M059J (cell line): ENCODE results near the gene PSME3. TPM values are rescaled to one million over a fixed set of nuclear protein-coding genes. Genes with fewer than 3 reads are reported as not detected.
"Not testable (repeated sequence)": the region's sequence is repeated elsewhere in the genome, so short reads cannot be mapped to it uniquely, and the experiment has no call there.

ENCODE experiments used
- DNase-seq: peaks from one replicate; pipeline ENCODE4 v3.0.0-alpha.2; 2012; ENCODE audit warnings: low read depth
- total RNA-seq: library from RNA; depleted of rRNA; stranded (reverse); fragments of >200 nt; shearing (Covaris generic); gene quantifications from 2 replicates; pipeline ENCODE4 v1.2.3, GENCODE V29; 2014

PSME3 gene
- total RNA-seq, 1 experiment from 2014 or later, result 139 TPM

GRCh38 chr17:42850954-42851353, 17.8 kb downstream of the PSME3 start, which contains the start of gene AOC3:
Gene AOC3, plus strand, starts transcription at chr17:42851199. Its CDS starts 145 bp downstream, at chr17:42851344.
- DNase-seq, result no peak

DNA sequence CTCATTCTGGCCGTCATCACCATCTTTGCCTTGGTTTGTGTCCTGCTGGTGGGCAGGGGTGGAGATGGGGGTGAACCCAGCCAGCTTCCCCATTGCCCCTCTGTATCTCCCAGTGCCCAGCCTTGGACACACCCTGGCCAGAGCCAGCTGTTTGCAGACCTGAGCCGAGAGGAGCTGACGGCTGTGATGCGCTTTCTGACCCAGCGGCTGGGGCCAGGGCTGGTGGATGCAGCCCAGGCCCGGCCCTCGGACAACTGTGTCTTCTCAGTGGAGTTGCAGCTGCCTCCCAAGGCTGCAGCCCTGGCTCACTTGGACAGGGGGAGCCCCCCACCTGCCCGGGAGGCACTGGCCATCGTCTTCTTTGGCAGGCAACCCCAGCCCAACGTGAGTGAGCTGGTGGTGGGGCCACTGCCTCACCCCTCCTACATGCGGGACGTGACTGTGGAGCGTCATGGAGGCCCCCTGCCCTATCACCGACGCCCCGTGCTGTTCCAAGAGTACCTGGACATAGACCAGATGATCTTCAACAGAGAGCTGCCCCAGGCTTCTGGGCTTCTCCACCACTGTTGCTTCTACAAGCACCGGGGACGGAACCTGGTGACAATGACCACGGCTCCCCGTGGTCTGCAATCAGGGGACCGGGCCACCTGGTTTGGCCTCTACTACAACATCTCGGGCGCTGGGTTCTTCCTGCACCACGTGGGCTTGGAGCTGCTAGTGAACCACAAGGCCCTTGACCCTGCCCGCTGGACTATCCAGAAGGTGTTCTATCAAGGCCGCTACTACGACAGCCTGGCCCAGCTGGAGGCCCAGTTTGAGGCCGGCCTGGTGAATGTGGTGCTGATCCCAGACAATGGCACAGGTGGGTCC, 18.4 kb downstream of the PSME3 start:
- not testable (repeated sequence) for DNase-seq

- DNase-seq, result no peak
These were observed 19.2 kb downstream of the PSME3 start for GRCh38 chr17:42852351-42852750.

- DNase-seq, result no peak
These were observed 19.8 kb downstream of the PSME3 start for GRCh38 chr17:42853004-42853403.

- DNase-seq, result no peak
These were observed 20.4 kb downstream of the PSME3 start for GRCh38 chr17:42853597-42853967.

DNA sequence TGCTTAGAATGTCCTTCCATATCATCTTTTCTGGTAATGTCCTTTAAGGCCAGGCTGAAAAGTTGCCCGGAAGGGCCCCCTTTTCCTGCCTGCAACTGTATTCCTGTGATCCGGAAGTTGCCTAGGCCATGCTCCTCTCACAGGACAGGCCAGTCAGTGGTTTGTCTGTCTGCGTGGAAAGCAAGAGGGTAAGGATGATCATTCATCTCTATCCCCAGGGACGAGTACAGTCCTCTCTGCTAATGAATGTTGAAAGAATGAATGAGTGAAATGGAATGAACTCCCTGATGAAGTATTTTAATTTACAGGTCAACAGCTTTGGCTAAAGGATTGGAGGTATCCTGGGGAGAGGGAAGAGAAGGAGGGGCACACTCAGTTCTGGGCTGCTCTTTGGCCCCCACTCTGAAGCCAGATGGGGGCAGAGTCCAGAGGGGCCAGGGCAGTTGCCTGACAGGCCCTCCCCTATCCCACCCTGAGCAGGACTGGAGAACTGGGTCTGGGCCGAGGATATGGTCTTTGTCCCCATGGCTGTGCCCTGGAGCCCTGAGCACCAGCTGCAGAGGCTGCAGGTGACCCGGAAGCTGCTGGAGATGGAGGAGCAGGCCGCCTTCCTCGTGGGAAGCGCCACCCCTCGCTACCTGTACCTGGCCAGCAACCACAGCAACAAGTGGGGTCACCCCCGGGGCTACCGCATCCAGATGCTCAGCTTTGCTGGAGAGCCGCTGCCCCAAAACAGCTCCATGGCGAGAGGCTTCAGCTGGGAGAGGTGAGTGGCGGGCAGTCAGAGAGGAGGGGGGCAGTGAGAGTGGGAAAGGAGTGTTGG, 21.0 kb downstream of the PSME3 start:
- DNase-seq, result no peak

DNA sequence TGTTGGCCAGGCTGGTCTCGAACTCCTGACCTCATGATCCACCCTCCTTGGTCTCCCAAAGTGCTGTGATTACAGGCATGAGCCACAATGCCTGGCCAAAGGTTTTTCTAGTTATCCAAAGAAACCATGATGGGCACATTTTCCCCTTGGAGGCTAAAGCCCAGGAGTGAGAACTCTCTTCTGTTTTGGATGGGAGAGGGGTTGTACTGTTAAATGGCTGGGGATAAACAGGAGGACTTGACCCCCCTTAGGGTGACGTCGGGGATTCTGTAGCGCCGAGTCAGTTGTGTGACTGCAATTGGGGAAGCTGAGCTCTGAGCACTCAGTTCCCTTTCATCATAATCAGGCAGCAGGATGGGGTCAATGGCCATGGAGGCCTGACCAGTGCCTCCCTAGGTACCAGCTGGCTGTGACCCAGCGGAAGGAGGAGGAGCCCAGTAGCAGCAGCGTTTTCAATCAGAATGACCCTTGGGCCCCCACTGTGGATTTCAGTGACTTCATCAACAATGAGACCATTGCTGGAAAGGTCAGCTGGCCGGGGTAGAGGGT, 21.9 kb downstream of the PSME3 start:
- DNase-seq, result no peak

DNA sequence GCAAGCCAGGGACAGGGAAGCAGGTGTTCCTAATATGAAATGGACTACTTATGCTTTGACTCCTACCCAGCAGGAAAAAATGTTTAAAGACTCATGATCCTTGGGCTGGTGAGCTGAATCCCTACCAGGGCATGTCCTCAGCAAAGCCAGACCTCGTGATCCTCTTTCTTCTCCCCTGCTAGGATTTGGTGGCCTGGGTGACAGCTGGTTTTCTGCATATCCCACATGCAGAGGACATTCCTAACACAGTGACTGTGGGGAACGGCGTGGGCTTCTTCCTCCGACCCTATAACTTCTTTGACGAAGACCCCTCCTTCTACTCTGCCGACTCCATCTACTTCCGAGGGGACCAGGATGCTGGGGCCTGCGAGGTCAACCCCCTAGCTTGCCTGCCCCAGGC, 22.9 kb downstream of the PSME3 start:
- DNase-seq, result not testable (repeated sequence)

DNA sequence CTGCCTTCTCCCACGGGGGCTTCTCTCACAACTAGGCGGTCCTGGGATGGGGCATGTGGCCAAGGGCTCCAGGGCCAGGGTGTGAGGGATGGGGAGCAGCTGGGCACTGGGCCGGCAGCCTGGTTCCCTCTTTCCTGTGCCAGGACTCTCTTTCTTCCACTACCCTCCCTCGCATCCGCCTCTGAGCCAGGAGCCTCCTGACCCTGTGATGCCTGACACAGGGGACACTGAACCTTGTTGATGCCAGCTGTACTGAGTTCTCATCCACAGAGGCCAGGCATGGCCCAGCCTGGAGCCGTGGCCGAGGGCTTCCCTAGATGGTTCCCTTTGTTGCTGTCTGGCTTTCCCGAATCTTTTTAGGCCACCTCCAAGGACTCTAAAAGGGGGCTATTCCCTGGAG, 23.3 kb downstream of the PSME3 start:
- DNase-seq, result not testable (repeated sequence)

DNA sequence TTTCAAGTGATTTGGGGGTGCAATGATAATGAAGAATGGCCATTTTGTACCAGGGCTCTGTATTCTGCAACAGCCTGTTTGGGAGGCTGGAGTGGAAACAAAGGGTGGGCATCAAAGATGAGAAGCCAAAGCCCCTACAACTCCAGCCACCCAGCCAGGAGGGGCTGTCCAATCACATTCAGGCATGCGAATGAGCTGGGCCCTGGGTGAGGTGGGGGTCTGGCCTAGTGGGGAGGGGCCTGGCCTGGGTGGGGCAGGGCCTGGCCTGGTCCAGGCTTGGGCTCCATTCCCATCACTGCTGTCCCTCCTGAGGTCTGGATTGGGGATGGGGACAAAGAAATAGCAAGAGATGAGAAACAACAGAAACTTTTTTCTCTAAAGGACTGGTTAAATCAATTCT, 24.2 kb downstream of the PSME3 start:
- no peak for DNase-seq

- DNase-seq, result no peak
These were observed 32.5 kb downstream of the PSME3 start for GRCh38 chr17:42865638-42866094.

- no peak for DNase-seq
These were observed 33.0 kb downstream of the PSME3 start for GRCh38 chr17:42866216-42866615.

DNA sequence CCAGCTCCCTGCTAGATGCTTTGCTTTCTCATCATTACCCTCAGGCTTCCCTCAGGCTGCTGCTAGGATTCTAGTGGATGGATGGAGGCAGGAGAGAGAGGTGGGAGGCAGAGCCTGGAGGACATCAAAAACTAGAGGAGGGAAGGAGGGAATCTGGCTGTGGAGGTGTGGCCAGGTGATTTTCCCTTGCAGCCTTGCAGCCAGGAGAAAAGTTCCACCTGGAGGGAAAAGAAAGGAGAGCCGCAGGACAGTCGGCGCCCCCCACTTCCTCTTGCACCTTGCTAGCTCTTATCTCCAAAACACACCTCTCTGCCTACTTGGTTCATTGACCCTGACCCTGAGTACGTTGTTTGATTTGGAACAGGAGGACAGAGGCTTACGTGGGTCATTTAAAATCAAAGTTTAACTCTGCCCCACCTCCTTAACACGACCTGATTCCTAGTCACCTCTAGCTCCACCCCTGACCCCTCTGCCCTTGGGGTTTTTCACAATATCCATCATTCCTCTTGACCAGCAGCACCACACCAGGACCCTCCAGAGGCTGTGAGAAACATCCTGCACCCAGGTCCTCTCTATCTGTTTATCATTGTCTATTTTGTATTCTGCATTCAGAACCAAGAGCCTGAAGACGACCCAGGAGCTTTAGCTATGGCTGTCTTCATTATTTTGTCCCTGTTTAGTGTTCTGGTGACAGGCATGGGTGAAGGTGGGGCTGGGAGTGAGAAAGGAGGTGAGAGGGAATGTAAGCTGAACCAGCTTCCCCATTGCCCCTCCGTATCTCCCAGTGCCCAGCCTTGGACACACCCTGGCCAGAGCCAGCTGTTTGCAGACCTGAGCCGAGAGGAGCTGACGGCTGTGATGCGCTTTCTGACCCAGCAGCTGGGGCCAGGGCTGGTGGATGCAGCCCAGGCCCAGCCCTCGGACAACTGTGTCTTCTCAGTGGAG, 33.7 kb downstream of the PSME3 start:
- DNase-seq, result no peak

DNA sequence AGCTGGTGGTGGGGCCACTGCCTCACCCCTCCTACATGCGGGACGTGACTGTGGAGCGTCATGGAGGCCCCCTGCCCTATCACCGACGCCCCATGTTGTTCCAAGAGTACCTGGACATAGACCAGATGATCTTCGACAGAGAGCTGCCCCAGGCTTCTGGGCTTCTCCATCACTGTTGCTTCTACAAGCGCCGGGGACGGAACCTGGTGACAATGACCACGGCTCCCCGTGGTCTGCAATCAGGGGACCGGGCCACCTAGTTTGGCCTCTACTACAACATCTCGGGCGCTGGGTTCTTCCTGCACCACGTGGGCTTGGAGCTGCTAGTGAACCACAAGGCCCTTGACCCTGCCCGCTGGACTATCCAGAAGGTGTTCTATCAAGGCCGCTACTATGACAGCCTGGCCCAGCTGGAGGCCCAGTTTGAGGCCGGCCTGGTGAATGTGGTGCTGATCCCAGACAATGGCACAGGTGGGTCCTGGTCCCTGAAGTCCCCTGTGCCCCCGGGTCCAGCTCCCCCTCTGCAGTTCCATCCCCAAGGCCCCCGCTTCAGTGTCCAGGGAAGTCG, 34.6 kb downstream of the PSME3 start:
- DNase-seq, result not testable (repeated sequence)

- no peak for DNase-seq
These were observed 35.1 kb downstream of the PSME3 start for GRCh38 chr17:42868338-42868737.

GRCh38 chr17:42871647-42872046, 38.5 kb downstream of the PSME3 start:
- DNase-seq, result no peak

GRCh38 chr17:42872251-42872965, 39.2 kb downstream of the PSME3 start:
- DNase-seq, result no peak

DNA sequence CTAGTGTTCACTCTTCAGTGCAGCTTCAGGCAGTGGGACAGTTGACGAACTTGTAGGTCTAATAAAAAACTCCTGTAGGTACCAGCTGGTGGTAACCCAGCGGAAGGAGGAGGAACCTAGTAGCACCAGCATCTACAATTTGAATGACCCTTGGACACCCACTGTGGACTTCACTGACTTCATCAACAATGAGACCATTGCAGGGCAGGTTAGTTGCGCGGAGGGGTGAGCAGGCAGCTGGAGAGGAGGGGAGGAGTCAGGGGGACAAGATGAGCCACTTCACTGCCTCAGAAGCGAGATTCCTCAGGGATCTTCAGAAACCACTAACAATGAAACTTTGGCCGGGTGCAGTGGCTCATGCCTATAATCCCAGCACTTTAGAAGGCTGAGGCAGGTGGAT, 40.1 kb downstream of the PSME3 start:
- DNase-seq, result no peak

DNA sequence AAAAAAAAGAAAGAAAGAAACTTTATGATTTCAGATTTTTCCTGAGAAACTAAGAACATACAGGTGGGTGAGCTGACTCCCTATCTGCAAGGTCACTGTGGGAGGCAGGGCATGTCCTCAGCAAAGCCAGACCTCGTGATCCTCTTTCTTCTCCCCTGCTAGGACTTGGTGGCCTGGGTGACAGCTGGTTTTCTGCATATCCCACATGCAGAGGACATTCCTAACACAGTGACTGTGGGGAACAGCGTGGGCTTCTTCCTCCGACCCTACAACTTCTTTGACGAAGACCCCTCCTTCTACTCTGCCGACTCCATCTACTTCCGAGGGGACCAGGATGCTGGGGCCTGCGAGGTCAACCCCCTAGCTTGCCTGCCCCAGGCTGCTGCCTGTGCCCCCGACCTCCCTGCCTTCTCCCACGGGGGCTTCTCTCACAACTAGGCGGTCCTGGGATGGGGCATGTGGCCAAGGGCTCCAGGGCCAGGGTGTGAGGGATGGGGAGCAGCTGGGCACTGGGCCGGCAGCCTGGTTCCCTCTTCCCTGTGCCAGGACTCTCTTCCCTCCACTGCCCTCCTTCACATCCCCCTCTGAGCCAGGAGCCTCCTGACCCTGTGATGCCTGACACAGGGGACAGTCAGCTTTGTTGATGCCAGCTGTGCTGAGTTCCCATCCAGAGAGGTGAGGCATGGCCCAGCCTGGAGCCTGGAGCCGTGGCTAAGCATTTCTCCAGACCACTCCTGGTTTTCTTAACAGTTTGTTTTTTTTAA, 40.9 kb downstream of the PSME3 start:
- not testable (repeated sequence) for DNase-seq
